Measurements from ENCODE around the gene WSCD1. TPM values are rescaled to one million over a fixed set of nuclear protein-coding genes. Genes with fewer than 3 reads are reported as not detected.

WSCD1 gene
- total RNA-seq, 2 donors from 2014 or later, result 1.7 to 4.1 TPM

DNA sequence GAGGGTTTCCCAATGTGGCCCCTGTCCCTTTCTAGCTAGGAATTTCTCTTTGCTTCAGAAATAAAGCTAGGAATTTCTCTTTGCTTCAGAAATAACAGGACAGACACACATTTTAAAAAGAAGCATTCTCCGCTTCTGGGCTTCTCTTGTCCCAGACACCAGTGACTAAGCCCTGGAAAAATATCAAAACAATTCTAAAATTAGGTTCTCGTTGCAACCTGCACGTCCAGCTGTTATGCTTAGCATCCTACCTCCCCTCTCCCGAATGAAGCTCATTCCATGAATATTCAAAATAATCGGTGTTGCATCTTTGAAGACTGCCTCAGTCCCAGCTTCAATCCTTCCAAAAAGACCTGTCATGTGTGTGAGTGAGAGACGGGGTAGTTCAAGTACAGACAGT, 45.6 kb upstream of the WSCD1 start:
- Histone ChIP-seq H3K9me3 (no peaks in the 10 kb centered on the region), H3K36me3 (no peaks in the 10 kb centered on the region), H3K27ac (no peak overlapping the region), H3K4me3 (no peak overlapping the region), H3K27me3 (replicated peaks; ENCODE audit: insufficient read depth) (no peaks in the 10 kb centered on the region), H3K4me1 (replicated peaks) (no peaks in the 10 kb centered on the region)
- no peak for DNase-seq (ENCODE audit: low spot score)
- intact Hi-C loops (cut with DNase I), result no loop called here
- 75% methylated on average over 6 of the region's 6 CpGs for WGBS
- TF ChIP-seq POLR2A (IDR thresholded peaks at IDR 0.05) (no peak), POLR2AphosphoS5 (IDR thresholded peaks at IDR 0.05) (no peak), CTCF (IDR thresholded peaks at IDR 0.05) (no peak)

GRCh38 chr17:6027342-6028024, 42.7 kb upstream of the WSCD1 start:
- Histone ChIP-seq H3K36me3 (no peaks in the 10 kb centered on the region), H3K4me1 (replicated peaks) (no peaks in the 10 kb centered on the region), H3K9me3 (no peaks in the 10 kb centered on the region), H3K4me3 (no peak overlapping the region), H3K27ac (no peak overlapping the region), H3K27me3 (replicated peaks; ENCODE audit: insufficient read depth) (no peaks in the 10 kb centered on the region)
- no peak for TF ChIP-seq CTCF (IDR thresholded peaks at IDR 0.05)
- no peak for TF ChIP-seq POLR2AphosphoS5 (IDR thresholded peaks at IDR 0.05)
- no peak for TF ChIP-seq POLR2A (IDR thresholded peaks at IDR 0.05)
- 83% methylated on average over 12 of the region's 12 CpGs for WGBS
- intact Hi-C loops (cut with DNase I), result no loop called here
- no peak for DNase-seq (ENCODE audit: low spot score)

- TF ChIP-seq CTCF (IDR thresholded peaks at IDR 0.05), result no peak
- no peak for TF ChIP-seq POLR2A (IDR thresholded peaks at IDR 0.05)
- no peak overlapping the region for H3K4me3 ChIP-seq
- intact Hi-C loops (cut with DNase I), result no loop called here
- H3K27me3 ChIP-seq (replicated peaks; ENCODE audit: insufficient read depth), result no peaks in the 10 kb centered on the region
- WGBS, result 74% methylated on average over 10 of the region's 10 CpGs
- no peaks in the 10 kb centered on the region for H3K9me3 ChIP-seq
- no peak for DNase-seq (ENCODE audit: low spot score)
- H3K27ac ChIP-seq, result no peak overlapping the region
- H3K4me1 ChIP-seq (replicated peaks), result no peaks in the 10 kb centered on the region
- no peaks in the 10 kb centered on the region for H3K36me3 ChIP-seq
Measured at GRCh38 chr17:6028294-6028693, 41.9 kb upstream of the WSCD1 start.

- H3K27ac ChIP-seq, result no peak overlapping the region
- intact Hi-C loops (cut with DNase I), result no loop called here
- H3K4me3 ChIP-seq, result no peak overlapping the region
- no peaks in the 10 kb centered on the region for H3K4me1 ChIP-seq (replicated peaks)
- 63% methylated on average over 7 of the region's 7 CpGs for WGBS
- TF ChIP-seq POLR2A (IDR thresholded peaks at IDR 0.05), result no peak
- no peaks in the 10 kb centered on the region for H3K36me3 ChIP-seq
- no peak for DNase-seq (ENCODE audit: low spot score)
- no peaks in the 10 kb centered on the region for H3K27me3 ChIP-seq (replicated peaks; ENCODE audit: insufficient read depth)
- no peaks in the 10 kb centered on the region for H3K9me3 ChIP-seq
Measured at GRCh38 chr17:6035801-6036394, 34.3 kb upstream of the WSCD1 start.

DNA sequence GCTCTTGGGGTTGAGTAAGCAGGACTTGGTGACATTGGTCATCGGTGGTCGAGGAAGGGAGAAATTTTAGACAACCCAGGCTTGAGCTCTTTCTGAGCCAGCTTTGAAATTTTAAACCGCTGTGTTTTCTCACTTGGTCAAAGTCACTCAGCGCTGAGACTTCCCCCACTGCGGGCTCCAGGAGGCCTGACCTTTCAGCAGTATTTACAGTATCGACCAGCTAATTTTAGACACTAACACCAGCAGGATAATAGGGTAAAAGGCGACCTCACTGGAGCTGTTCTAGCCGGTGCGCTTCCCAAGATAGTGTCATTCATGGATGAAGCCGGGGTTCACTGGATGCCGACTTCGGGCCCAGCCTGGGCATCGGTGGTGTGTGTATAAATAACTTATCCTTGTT, 29.7 kb upstream of the WSCD1 start:
- TF ChIP-seq CTCF (IDR thresholded peaks at IDR 0.05) (no peak), POLR2AphosphoS5 (IDR thresholded peaks at IDR 0.05) (no peak), POLR2A (IDR thresholded peaks at IDR 0.05) (no peak)
- intact Hi-C loops (cut with DNase I), result no loop called here
- 84% methylated on average over 13 of the region's 13 CpGs for WGBS
- H3K4me3 ChIP-seq, result no peak overlapping the region
- H3K4me1 ChIP-seq (replicated peaks), result no peaks in the 10 kb centered on the region
- H3K27ac ChIP-seq, result no peak overlapping the region
- no peaks in the 10 kb centered on the region for H3K9me3 ChIP-seq
- DNase-seq (ENCODE audit: low spot score), result no peak
- H3K36me3 ChIP-seq, result no peaks in the 10 kb centered on the region
- no peaks in the 10 kb centered on the region for H3K27me3 ChIP-seq (replicated peaks; ENCODE audit: insufficient read depth)
